ENCODE data around the gene NME4. TPM values are rescaled to one million over a fixed set of nuclear protein-coding genes. Genes with fewer than 3 reads are reported as not detected.
A peak's percentile ranks its signal among the peaks of the same experiment; 100 is the strongest.

Gene NME4
- total and polyA plus RNA-seq, 2 donors (not counting 1 experiment from before 2014, with no cell fraction given), result 71.7 to 121 TPM

DNA sequence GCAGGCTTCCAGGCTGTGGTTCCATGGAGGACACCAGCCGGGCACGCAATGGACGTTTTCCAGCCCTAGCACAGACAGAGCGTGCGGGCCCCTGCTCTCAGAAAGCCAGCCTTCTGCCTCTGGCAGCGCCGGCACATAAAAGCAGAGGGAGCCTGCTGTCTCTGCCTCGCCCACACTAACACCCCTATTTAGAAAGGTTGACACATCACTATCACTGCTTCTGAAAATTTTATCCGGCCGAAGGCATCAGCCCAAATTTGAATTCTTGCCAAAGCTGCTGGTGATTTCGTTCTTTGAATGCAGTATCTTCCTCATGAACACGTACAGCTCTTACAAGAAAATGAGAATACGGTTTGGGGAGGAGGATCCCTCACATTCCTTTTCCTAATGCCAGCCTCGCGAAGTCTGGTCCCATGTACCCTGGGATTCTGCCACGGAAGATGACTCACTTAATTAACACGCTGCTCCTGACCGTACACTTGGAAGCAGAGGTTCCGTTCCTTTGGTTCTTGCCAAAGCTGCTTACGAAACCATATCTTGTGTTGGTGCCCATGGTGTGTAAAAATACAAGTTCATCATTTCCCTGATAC is 27.1 kb downstream of the NME4 start:
- H2AFZ ChIP-seq (ENCODE audit: low read length), result peak overlapping the region; percentile 29
- H3K4me3 ChIP-seq (replicated peaks in 1 of 4; ENCODE audit: control extremely low read depth in 1 of 4, insufficient read depth in 1 of 4, low read depth in 3 of 4, low read length in 4 of 4), result peak overlapping the region in 3 of 4 experiments; percentile 19 to 69 (median 34)
- DNase-seq (ENCODE audit: low read depth in 2 of 2), result peak; percentile 97 to 98
- peaks cover 3% of the 10 kb centered on the region for H3K4me1 ChIP-seq (ENCODE audit: control insufficient read depth, extremely low read depth, insufficient read depth, low read length)
- peaks cover 22% of the 10 kb centered on the region for H3K79me2 ChIP-seq (ENCODE audit: control insufficient read depth, insufficient read depth, low read length)
- TF ChIP-seq EZH2 (IDR thresholded peaks at IDR 0.05; ENCODE audit: low read length, missing control alignments), result no peak
- peak overlapping the region; percentile 74 for H3K27ac ChIP-seq (ENCODE audit: insufficient read depth, low read length)
- no peak overlapping the region for H3K9ac ChIP-seq (ENCODE audit: insufficient read depth, low read length)
- no peaks in the 10 kb centered on the region for H4K20me1 ChIP-seq (ENCODE audit: control insufficient read depth, extremely low read depth, insufficient read depth, low read length)
- H3K4me2 ChIP-seq (ENCODE audit: extremely low read depth, insufficient read depth, low read length), result peak overlapping the region; percentile 79
- no peaks in the 10 kb centered on the region for H3K9me3 ChIP-seq (ENCODE audit: control insufficient read depth, insufficient read depth, low read depth, low read length)
- no peaks in the 10 kb centered on the region for H3K27me3 ChIP-seq (ENCODE audit: control insufficient read depth, insufficient read depth, low read length)
- H3K36me3 ChIP-seq (ENCODE audit: control insufficient read depth, insufficient read depth, low read length), result no peaks in the 10 kb centered on the region

DNA sequence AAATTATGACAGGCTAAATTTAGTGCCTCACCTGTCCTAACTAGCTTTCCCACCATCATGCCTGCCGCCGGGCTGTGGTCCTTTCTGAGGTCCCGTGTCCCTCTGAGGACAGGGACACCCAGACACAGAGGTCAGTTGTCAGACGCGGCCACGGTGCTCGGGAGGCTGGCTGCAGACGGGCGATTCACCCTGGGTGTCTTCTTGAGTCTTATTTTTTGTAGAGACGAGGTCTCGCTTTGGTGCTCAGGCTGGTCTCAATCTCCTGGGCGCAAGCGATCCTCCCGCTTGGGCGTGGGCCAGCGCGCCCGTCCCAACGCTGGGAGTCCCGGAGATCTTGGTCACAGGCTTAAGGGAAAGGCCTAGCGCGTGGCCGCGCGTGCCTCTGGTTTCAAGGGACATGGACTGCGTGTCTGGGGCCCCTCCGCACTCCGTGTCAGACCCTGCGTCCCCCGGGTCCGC is 27.7 kb downstream of the NME4 start:
- Histone ChIP-seq H3K4me1 (ENCODE audit: control insufficient read depth, extremely low read depth, insufficient read depth, low read length) (peaks cover 3% of the 10 kb centered on the region), H2AFZ (ENCODE audit: low read length) (peak overlapping the region; percentile 74), H3K27ac (ENCODE audit: insufficient read depth, low read length) (peak overlapping the region; percentile 62), H3K9me3 (ENCODE audit: control insufficient read depth, insufficient read depth, low read depth, low read length) (no peaks in the 10 kb centered on the region), H3K36me3 (ENCODE audit: control insufficient read depth, insufficient read depth, low read length) (no peaks in the 10 kb centered on the region), H4K20me1 (ENCODE audit: control insufficient read depth, extremely low read depth, insufficient read depth, low read length) (no peaks in the 10 kb centered on the region), H3K4me3 (replicated peaks in 1 of 4; ENCODE audit: control extremely low read depth in 1 of 4, insufficient read depth in 1 of 4, low read depth in 3 of 4, low read length in 4 of 4) (peak overlapping the region; percentile 34 to 69 (median 61)), H3K79me2 (ENCODE audit: control insufficient read depth, insufficient read depth, low read length) (peaks cover 22% of the 10 kb centered on the region), H3K9ac (ENCODE audit: insufficient read depth, low read length) (peak overlapping the region; percentile 72), H3K27me3 (ENCODE audit: control insufficient read depth, insufficient read depth, low read length) (no peaks in the 10 kb centered on the region), H3K4me2 (ENCODE audit: extremely low read depth, insufficient read depth, low read length) (peak overlapping the region; percentile 79)
- TF ChIP-seq, protein P1, sequence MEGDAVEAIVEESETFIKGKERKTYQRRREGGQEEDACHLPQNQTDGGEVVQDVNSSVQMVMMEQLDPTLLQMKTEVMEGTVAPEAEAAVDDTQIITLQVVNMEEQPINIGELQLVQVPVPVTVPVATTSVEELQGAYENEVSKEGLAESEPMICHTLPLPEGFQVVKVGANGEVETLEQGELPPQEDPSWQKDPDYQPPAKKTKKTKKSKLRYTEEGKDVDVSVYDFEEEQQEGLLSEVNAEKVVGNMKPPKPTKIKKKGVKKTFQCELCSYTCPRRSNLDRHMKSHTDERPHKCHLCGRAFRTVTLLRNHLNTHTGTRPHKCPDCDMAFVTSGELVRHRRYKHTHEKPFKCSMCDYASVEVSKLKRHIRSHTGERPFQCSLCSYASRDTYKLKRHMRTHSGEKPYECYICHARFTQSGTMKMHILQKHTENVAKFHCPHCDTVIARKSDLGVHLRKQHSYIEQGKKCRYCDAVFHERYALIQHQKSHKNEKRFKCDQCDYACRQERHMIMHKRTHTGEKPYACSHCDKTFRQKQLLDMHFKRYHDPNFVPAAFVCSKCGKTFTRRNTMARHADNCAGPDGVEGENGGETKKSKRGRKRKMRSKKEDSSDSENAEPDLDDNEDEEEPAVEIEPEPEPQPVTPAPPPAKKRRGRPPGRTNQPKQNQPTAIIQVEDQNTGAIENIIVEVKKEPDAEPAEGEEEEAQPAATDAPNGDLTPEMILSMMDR (conservative IDR thresholded peaks at IDR 0.05 in 1 of 2, IDR thresholded peaks at IDR 0.05 in 1 of 2; ENCODE audit: low read depth in 1 of 2, low read length in 2 of 2), result no peak
- no peak for TF ChIP-seq EZH2 (IDR thresholded peaks at IDR 0.05; ENCODE audit: low read length, missing control alignments)
- peak; percentile 33 to 40 for DNase-seq (ENCODE audit: low read depth in 2 of 2)

DNA sequence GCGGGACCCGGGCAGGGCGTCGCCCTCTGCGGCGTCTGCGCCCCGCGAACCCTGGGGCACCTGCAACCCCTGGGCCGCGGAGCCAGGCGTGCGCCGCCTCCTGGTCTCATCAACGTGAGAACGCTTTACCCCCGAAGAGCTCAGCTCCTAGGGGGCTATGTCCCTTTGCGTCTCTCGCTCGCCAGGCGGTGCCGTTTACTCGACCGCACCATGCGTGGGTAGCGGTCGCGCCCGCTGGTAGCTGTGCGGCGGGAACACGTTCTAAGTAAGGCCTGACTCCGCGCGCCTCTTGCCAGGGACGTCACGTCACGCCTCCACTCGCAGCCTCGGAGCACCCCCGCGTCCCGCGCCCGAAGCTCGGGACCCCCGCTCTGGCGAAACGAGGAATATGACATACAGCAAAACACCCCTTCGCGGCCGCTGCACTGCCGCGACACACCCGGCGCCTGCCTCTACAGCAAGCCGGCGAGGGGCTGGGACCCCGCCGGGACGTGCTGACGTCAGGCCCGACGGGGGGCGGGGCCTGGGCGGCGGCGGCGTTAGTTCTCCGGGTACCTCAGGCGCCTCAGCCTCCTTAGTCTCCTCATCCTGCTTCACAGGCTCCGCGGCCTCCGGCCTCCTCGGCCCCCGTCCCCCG is 28.2 kb downstream of the NME4 start, which contains the start of gene RAB11FIP3:
Gene RAB11FIP3 (plus strand): TSS at position 568 of the 637 bp plus-strand sequence. CDS start 358 bp downstream, outside the sequence.
- no peaks in the 10 kb centered on the region for H4K20me1 ChIP-seq (ENCODE audit: control insufficient read depth, extremely low read depth, insufficient read depth, low read length)
- peak within 1 kb of the TSS; percentile 74 for H2AFZ ChIP-seq (ENCODE audit: low read length)
- DNase-seq (ENCODE audit: low read depth in 2 of 2), result peak; percentile 77 to 79
- no peaks in the 10 kb centered on the region for H3K27me3 ChIP-seq (ENCODE audit: control insufficient read depth, insufficient read depth, low read length)
- no peaks in the 10 kb centered on the region for H3K9me3 ChIP-seq (ENCODE audit: control insufficient read depth, insufficient read depth, low read depth, low read length)
- H3K4me1 ChIP-seq (ENCODE audit: control insufficient read depth, extremely low read depth, insufficient read depth, low read length), result peaks cover 3% of the 10 kb centered on the region
- H3K27ac ChIP-seq (ENCODE audit: insufficient read depth, low read length), result peak within 1 kb of the TSS; percentile 62
- H3K36me3 ChIP-seq (ENCODE audit: control insufficient read depth, insufficient read depth, low read length), result no peaks in the 10 kb centered on the region
- peaks cover 23% of the 10 kb centered on the region for H3K79me2 ChIP-seq (ENCODE audit: control insufficient read depth, insufficient read depth, low read length)
- H3K4me2 ChIP-seq (ENCODE audit: extremely low read depth, insufficient read depth, low read length), result peak within 1 kb of the TSS; percentile 79
- TF ChIP-seq EZH2 (IDR thresholded peaks at IDR 0.05; ENCODE audit: low read length, missing control alignments), result no peak
- TF ChIP-seq, protein P1 (conservative IDR thresholded peaks at IDR 0.05 in 1 of 2, IDR thresholded peaks at IDR 0.05 in 1 of 2; ENCODE audit: low read depth in 1 of 2, low read length in 2 of 2), result peak in 1 of 2 donors; percentile 8
- H3K4me3 ChIP-seq (replicated peaks in 1 of 4; ENCODE audit: control extremely low read depth in 1 of 4, insufficient read depth in 1 of 4, low read depth in 3 of 4, low read length in 4 of 4), result peak within 1 kb of the TSS; percentile 51 to 83 (median 80)
- H3K9ac ChIP-seq (ENCODE audit: insufficient read depth, low read length), result peak within 1 kb of the TSS; percentile 72
